ENCODE results near the gene OGFRL1.

- TF ChIP-seq, protein P1, sequence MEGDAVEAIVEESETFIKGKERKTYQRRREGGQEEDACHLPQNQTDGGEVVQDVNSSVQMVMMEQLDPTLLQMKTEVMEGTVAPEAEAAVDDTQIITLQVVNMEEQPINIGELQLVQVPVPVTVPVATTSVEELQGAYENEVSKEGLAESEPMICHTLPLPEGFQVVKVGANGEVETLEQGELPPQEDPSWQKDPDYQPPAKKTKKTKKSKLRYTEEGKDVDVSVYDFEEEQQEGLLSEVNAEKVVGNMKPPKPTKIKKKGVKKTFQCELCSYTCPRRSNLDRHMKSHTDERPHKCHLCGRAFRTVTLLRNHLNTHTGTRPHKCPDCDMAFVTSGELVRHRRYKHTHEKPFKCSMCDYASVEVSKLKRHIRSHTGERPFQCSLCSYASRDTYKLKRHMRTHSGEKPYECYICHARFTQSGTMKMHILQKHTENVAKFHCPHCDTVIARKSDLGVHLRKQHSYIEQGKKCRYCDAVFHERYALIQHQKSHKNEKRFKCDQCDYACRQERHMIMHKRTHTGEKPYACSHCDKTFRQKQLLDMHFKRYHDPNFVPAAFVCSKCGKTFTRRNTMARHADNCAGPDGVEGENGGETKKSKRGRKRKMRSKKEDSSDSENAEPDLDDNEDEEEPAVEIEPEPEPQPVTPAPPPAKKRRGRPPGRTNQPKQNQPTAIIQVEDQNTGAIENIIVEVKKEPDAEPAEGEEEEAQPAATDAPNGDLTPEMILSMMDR (conservative IDR thresholded peaks at IDR 0.05; ENCODE audit: low read depth, low read length): no peak
- TF ChIP-seq EZH2 (IDR thresholded peaks at IDR 0.05; ENCODE audit: borderline replicate concordance, low read depth, low read length, poor library complexity, severe bottlenecking): no peak
Measured at GRCh38 chr6:71258078-71258866, 30.3 kb upstream of the OGFRL1 start.

Measured in A673 (cell line).